ENCODE results near the gene FBXO10.

GRCh38 chr9:37563806-37564513 lies 12.2 kb downstream of the FBXO10 start:
- TF ChIP-seq CTCF (conservative IDR thresholded peaks at IDR 0.05; ENCODE audit: low read depth, low read length): no peak
- no peak for TF ChIP-seq RAD21 (IDR thresholded peaks at IDR 0.05; ENCODE audit: low read length)
- TF ChIP-seq POLR2A (IDR thresholded peaks at IDR 0.05; ENCODE audit: low read depth, low read length): no peak
- no peak for TF ChIP-seq CEBPB (IDR thresholded peaks at IDR 0.05; ENCODE audit: low read depth, low read length)
- TF ChIP-seq RCOR1 (IDR thresholded peaks at IDR 0.05; ENCODE audit: insufficient replicate concordance, low read length): no peak
- no peak for TF ChIP-seq BHLHE40 (IDR thresholded peaks at IDR 0.05; ENCODE audit: low read depth, low read length)
- no peak for TF ChIP-seq MAZ (IDR thresholded peaks at IDR 0.05; ENCODE audit: borderline replicate concordance, low read depth, low read length)
- TF ChIP-seq FOS (IDR thresholded peaks at IDR 0.05; ENCODE audit: low read depth, low read length): no peak
- no peak for TF ChIP-seq SMC3 (IDR thresholded peaks at IDR 0.05; ENCODE audit: low read depth, low read length)
- TF ChIP-seq MXI1 (IDR thresholded peaks at IDR 0.05; ENCODE audit: borderline replicate concordance, low read depth, low read length): no peak
- no peak for TF ChIP-seq MAFK (IDR thresholded peaks at IDR 0.05; ENCODE audit: low read depth, low read length)
- TF ChIP-seq USF2 (IDR thresholded peaks at IDR 0.05; ENCODE audit: low read depth, low read length): no peak

All from IMR-90 (cell line).